ENCODE data around the gene ACD. TPM values are rescaled to one million over a fixed set of nuclear protein-coding genes. Genes with fewer than 3 reads are reported as not detected.
"Not testable (repeated sequence)": the region's sequence is repeated elsewhere in the genome, so short reads cannot be mapped to it uniquely, and the experiment has no call there.

ACD gene
- total RNA-seq, 1 donor from 2014 or later, result 16.2 TPM

GRCh38 chr16:67697422-67698185 is 37.5 kb upstream of the ACD start:
- H3K4me3 Mint-ChIP-seq (ENCODE audit: unreplicated experiment), result no peak overlapping the region
- TF ChIP-seq, protein P1, sequence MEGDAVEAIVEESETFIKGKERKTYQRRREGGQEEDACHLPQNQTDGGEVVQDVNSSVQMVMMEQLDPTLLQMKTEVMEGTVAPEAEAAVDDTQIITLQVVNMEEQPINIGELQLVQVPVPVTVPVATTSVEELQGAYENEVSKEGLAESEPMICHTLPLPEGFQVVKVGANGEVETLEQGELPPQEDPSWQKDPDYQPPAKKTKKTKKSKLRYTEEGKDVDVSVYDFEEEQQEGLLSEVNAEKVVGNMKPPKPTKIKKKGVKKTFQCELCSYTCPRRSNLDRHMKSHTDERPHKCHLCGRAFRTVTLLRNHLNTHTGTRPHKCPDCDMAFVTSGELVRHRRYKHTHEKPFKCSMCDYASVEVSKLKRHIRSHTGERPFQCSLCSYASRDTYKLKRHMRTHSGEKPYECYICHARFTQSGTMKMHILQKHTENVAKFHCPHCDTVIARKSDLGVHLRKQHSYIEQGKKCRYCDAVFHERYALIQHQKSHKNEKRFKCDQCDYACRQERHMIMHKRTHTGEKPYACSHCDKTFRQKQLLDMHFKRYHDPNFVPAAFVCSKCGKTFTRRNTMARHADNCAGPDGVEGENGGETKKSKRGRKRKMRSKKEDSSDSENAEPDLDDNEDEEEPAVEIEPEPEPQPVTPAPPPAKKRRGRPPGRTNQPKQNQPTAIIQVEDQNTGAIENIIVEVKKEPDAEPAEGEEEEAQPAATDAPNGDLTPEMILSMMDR (IDR thresholded peaks at IDR 0.05), result no peak
- no peaks in the 10 kb centered on the region for H3K4me1 Mint-ChIP-seq (ENCODE audit: low read depth)
- no peaks in the 10 kb centered on the region for H3K27me3 Mint-ChIP-seq (ENCODE audit: low read depth)
- H3K27ac Mint-ChIP-seq (ENCODE audit: unreplicated experiment), result no peak overlapping the region
- peaks cover 4% of the 10 kb centered on the region for H3K36me3 Mint-ChIP-seq (ENCODE audit: low read depth)
- DNase-seq (ENCODE audit: low spot score), result no peak
- H3K9me3 Mint-ChIP-seq (ENCODE audit: low read depth), result no peaks in the 10 kb centered on the region

GRCh38 chr16:67694611-67695010 is 34.6 kb upstream of the ACD start:
- Mint-ChIP-seq H3K9me3 (ENCODE audit: low read depth) (no peaks in the 10 kb centered on the region), H3K27me3 (ENCODE audit: low read depth) (no peaks in the 10 kb centered on the region), H3K4me3 (ENCODE audit: unreplicated experiment) (no peak overlapping the region), H3K36me3 (ENCODE audit: low read depth) (peaks cover 5% of the 10 kb centered on the region), H3K27ac (ENCODE audit: unreplicated experiment) (no peak overlapping the region), H3K4me1 (ENCODE audit: low read depth) (no peaks in the 10 kb centered on the region)
- TF ChIP-seq, protein P1 (IDR thresholded peaks at IDR 0.05), result no peak
- DNase-seq (ENCODE audit: low spot score), result no peak

DNA sequence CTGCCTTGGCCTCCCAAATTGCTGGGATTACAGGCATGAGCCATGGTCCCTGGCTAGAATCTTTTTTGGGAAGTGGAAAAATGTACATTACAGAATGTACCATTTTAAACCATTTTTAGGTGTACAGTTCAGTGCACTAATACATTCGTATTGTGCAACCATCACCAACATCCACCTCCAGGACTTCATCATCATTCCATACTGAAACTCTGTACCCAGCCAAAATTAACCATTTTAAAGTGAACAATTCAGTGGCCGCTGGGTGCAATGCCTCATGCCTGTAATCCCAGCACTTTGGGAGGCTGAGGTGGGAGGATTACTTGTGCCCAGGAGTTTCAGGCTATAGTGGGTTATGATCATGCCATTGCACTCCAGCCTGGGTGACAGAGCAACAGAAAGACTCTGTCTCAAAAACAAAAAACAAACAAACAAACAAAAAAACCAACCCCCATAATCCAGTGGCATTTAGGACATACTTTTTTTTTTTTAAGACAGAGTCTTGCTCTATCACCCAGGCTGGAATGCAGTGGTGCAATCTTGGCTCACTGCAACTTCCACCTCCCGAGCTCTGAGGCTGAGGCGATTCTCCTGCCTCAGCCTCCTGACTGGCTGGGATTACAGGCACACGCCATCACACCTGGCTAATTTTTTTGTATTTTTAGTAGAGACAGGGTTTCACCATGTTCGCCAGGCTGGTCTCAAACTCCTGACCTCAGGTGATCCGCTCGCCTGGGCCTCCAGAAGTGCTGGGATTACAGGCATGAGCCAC is 33.6 kb upstream of the ACD start:
- not testable (repeated sequence) for H3K4me3 Mint-ChIP-seq (ENCODE audit: unreplicated experiment); H3K27me3 Mint-ChIP-seq (ENCODE audit: low read depth); H3K27ac Mint-ChIP-seq (ENCODE audit: unreplicated experiment); H3K36me3 Mint-ChIP-seq (ENCODE audit: low read depth); H3K9me3 Mint-ChIP-seq (ENCODE audit: low read depth); DNase-seq (ENCODE audit: low spot score); H3K4me1 Mint-ChIP-seq (ENCODE audit: low read depth)

GRCh38 chr16:67685388-67686112 is 25.5 kb upstream of the ACD start:
- Mint-ChIP-seq H3K27ac (ENCODE audit: unreplicated experiment) (no peak overlapping the region), H3K27me3 (ENCODE audit: low read depth) (no peaks in the 10 kb centered on the region), H3K36me3 (ENCODE audit: low read depth) (peaks cover 6% of the 10 kb centered on the region), H3K4me3 (ENCODE audit: unreplicated experiment) (no peak overlapping the region), H3K4me1 (ENCODE audit: low read depth) (no peaks in the 10 kb centered on the region), H3K9me3 (ENCODE audit: low read depth) (no peaks in the 10 kb centered on the region)
- DNase-seq (ENCODE audit: low spot score), result no peak
- TF ChIP-seq, protein P1 (IDR thresholded peaks at IDR 0.05), result no peak

DNA sequence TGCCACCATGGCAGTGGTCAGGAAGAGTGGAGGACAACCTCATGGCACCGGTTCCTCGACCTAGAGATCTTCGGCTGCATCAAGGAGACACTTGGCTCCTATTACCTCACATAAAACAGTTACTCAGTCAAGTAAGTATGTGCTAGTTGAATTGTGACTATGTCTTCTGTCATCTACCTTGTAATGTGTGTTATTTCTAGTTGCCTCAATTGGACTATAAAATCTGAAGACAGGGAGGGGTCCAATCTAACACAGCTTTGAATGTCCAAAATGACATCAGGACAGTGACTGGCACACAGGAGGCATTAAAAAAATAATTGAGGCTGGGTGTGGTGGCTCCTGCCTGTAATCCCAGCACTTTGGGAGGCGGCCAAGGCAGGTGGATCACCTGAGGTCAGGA is 23.7 kb upstream of the ACD start:
- Mint-ChIP-seq H3K4me1 (ENCODE audit: low read depth) (no peaks in the 10 kb centered on the region), H3K9me3 (ENCODE audit: low read depth) (no peaks in the 10 kb centered on the region), H3K36me3 (ENCODE audit: low read depth) (peaks cover 6% of the 10 kb centered on the region), H3K4me3 (ENCODE audit: unreplicated experiment) (no peak overlapping the region), H3K27ac (ENCODE audit: unreplicated experiment) (no peak overlapping the region), H3K27me3 (ENCODE audit: low read depth) (no peaks in the 10 kb centered on the region)
- DNase-seq (ENCODE audit: low spot score), result no peak
- TF ChIP-seq, protein P1 (IDR thresholded peaks at IDR 0.05), result no peak
